HFFc6 (cell line): ENCODE results near the gene ZNF443. TPM values are rescaled to one million over a fixed set of nuclear protein-coding genes. Genes with fewer than 3 reads are reported as not detected.

Source experiments
- DNase-seq: peaks from one replicate; pipeline ENCODE4 v3.0.0-alpha.2; 2018
- H3K27ac Mint-ChIP-seq: 2 replicates; pipeline ENCODE4 v1.8.0; 2020; ENCODE audit warnings: mild to moderate bottlenecking, mixed read lengths
- H3K27me3 Mint-ChIP-seq: 2 replicates; pipeline ENCODE4 v1.8.0; 2021; ENCODE audit warnings: mild to moderate bottlenecking, moderate library complexity, mixed read lengths; ENCODE audit not compliant: insufficient read depth
- H3K36me3 Mint-ChIP-seq: 2 replicates; pipeline ENCODE4 v1.8.0; 2021; ENCODE audit warnings: low read depth, mixed read lengths
- H3K4me1 Mint-ChIP-seq: 2 replicates; pipeline ENCODE4 v1.8.0; 2020; ENCODE audit warnings: low read depth, mixed read lengths
- H3K4me3 Mint-ChIP-seq: 2 replicates; pipeline ENCODE4 v1.8.0; 2020; ENCODE audit warnings: mild to moderate bottlenecking, moderate library complexity, mixed read lengths
- H3K9me3 Mint-ChIP-seq: 2 replicates; pipeline ENCODE4 v1.8.0; 2020; ENCODE audit warnings: mild to moderate bottlenecking, mixed read lengths
- total RNA-seq, 6 experiments: library from RNA; stranded (reverse); fragmentation: NEBNext Ultra II Directional; extraction: Animal tissue kit (Norgen Biotek cat#: 25700); gene quantifications; 2 replicates in 1 of 6; 3 replicates in 5 of 6; pipeline ENCODE4 v1.2.3, GENCODE V29; 2021
- TF ChIP-seq, protein P1 (sequence below): fragments of 200-600 bp; sonication (generic); IDR thresholded peaks from 2 replicates; pipeline ENCODE4 v1.5.0; 2021; ENCODE audit warnings: antibody characterized with exemption, mild to moderate bottlenecking

The ZNF443 gene
- total RNA-seq, 6 experiments from 2014 or later, result 1.1 to 1.8 (median 1.5) TPM

GRCh38 chr19:12380444-12380737 is 60.4 kb downstream of the ZNF443 start:
- Mint-ChIP-seq H3K4me1 (no peaks in the 10 kb centered on the region), H3K9me3 (peaks cover 79% of the 10 kb centered on the region), H3K36me3 (peaks cover 40% of the 10 kb centered on the region), H3K27ac (no peak overlapping the region), H3K4me3 (no peak overlapping the region), H3K27me3 (no peaks in the 10 kb centered on the region)
- TF ChIP-seq, protein P1, sequence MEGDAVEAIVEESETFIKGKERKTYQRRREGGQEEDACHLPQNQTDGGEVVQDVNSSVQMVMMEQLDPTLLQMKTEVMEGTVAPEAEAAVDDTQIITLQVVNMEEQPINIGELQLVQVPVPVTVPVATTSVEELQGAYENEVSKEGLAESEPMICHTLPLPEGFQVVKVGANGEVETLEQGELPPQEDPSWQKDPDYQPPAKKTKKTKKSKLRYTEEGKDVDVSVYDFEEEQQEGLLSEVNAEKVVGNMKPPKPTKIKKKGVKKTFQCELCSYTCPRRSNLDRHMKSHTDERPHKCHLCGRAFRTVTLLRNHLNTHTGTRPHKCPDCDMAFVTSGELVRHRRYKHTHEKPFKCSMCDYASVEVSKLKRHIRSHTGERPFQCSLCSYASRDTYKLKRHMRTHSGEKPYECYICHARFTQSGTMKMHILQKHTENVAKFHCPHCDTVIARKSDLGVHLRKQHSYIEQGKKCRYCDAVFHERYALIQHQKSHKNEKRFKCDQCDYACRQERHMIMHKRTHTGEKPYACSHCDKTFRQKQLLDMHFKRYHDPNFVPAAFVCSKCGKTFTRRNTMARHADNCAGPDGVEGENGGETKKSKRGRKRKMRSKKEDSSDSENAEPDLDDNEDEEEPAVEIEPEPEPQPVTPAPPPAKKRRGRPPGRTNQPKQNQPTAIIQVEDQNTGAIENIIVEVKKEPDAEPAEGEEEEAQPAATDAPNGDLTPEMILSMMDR, result no peak
- no peak for DNase-seq

DNA sequence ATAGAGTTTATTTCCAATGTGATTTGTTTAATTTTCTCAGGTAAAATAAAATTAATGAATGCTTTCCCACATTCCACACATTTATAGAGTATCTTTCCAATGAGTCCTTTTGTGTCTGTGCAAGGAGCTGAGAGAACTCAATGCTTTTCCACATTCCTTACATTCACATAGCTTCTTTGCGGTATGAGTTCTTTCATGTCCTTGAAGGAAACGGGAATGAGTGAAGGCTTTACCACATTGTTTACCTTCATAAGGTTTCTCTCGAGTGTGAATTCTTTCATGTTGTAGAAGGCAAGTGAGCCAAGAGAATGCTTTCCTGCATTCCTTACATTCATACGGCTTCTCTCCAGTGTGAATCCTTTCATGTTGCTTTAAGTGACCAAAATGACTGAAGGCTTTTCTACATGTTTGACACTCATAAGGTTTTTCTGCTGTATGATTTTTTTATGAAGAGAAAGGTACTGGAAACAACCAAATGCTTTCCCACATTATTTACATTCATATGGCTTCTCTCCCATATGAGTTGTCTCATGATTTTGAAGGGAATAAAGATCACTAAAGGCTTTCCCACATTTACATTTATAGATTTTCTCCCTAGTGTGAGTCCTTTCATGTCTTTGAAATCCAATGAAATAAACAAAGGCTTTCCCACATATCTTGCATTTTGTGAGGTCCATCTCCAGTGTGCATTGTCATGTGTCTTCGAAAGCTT is 60.9 kb downstream of the ZNF443 start:
- TF ChIP-seq, protein P1, result no peak
- H3K27me3 Mint-ChIP-seq, result no peaks in the 10 kb centered on the region
- H3K4me3 Mint-ChIP-seq, result no peak overlapping the region
- H3K4me1 Mint-ChIP-seq, result no peaks in the 10 kb centered on the region
- peaks cover 78% of the 10 kb centered on the region for H3K9me3 Mint-ChIP-seq
- H3K27ac Mint-ChIP-seq, result no peak overlapping the region
- peaks cover 42% of the 10 kb centered on the region for H3K36me3 Mint-ChIP-seq
- no peak for DNase-seq

Other genes with a start within 250 kb of the ZNF443 start
- 1 to 10 TPM; 6.6 to 7.6 (median 7.3) TPM for gene ZNF44, start 146.1 kb downstream of the ZNF443 start, total RNA-seq
- gene ZNF563, start 107.4 kb downstream of the ZNF443 start, total RNA-seq, result 1 to 10 TPM; 1.5 to 2.1 (median 1.8) TPM
- 1 to 10 TPM; 2.1 to 3.1 (median 2.7) TPM for gene ZNF442, start 75.3 kb downstream of the ZNF443 start, total RNA-seq
- gene ZNF799, start 39.8 kb downstream of the ZNF443 start, total RNA-seq, result 1 to 10 TPM; 1.1 to 1.8 (median 1.5) TPM
- gene ZNF709, start 43.8 kb upstream of the ZNF443 start, total RNA-seq, result 1 to 10 TPM in 5 of 6 experiments, under 1 TPM in 1; 0.99 to 1.7 (median 1.2) TPM
- gene ZNF564, start 110.5 kb upstream of the ZNF443 start, total RNA-seq, result 1 to 10 TPM; 3.5 to 4.7 (median 4.2) TPM
- gene ZNF490, start 169.8 kb upstream of the ZNF443 start, total RNA-seq, result 1 to 10 TPM; 5.4 to 9.2 (median 7.8) TPM
- 10 to 100 TPM; 18.3 to 21.9 (median 19.0) TPM for gene ZNF791, start 169.9 kb upstream of the ZNF443 start, total RNA-seq
- 10 to 100 TPM; 49.9 to 69.9 (median 65.2) TPM for gene MAN2B1, start 225.7 kb upstream of the ZNF443 start, total RNA-seq
- gene WDR83, start 225.8 kb upstream of the ZNF443 start, total RNA-seq, result 10 to 100 TPM in 3 of 6 experiments, 1 to 10 TPM in 3; 8.6 to 13.3 (median 9.9) TPM
- gene DHPS, start 240.9 kb upstream of the ZNF443 start, total RNA-seq, result 10 to 100 TPM; 53.3 to 69.2 (median 59.6) TPM
- gene GNG14, start 247.0 kb upstream of the ZNF443 start, total RNA-seq, result not detected